Stomach (tissue), 4 donors: ENCODE measurements around the gene TENT5C.

Experiments used
- CTCF ChIP-seq, 7 experiments: fragments of 450-650 bp in 4 of 7; fragments of 200-600 bp in 3 of 7; sonication (generic) in 3 of 7; IDR thresholded peaks; one replicate each; pipeline ENCODE4 v1.5.1; 2016 to 2019; ENCODE audit warnings: antibody characterized with exemption in 7 of 7, control low read depth in 2 of 7, mild to moderate bottlenecking in 1 of 7
- POLR2A ChIP-seq, 4 donors: fragments of 450-650 bp; IDR thresholded peaks; one replicate each; pipeline ENCODE4 v1.6.1; 2016; ENCODE audit warnings: antibody characterized with exemption in 4 of 4, control low read depth in 2 of 4, mild to moderate bottlenecking in 1 of 4, moderate library complexity in 1 of 4
- POLR2AphosphoS5 ChIP-seq, 3 donors: sonication (generic); formaldehyde crosslinking; IDR thresholded peaks; one replicate each; pipeline ENCODE4 v1.6.1; 2016; ENCODE audit warnings: antibody characterized with exemption in 3 of 3

DNA sequence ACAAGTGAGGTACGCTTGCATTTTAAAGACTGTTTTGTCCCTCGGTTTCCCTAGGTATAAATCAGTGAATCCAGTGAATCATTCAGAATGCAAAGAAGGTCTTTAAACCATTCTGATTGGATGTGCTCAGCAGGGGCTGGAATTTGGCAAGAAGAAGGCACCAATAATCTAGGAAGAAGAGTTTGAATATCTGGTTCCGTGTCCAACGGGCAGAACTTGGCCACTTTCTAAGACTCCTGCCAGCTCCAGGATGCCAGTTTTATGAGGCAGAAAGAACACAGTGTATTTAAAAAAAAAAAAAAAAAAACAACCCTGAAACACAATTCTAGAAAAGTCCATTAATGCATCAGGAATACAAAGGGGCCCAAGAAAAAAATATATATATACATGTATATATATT lies 3.0 kb upstream of the TENT5C start:
- TF ChIP-seq CTCF (IDR thresholded peaks at IDR 0.05) (no peak), POLR2A (IDR thresholded peaks at IDR 0.05) (no peak), POLR2AphosphoS5 (IDR thresholded peaks at IDR 0.05) (no peak)
